Stromal cell of bone marrow (primary cell): Measurements from ENCODE around the gene MAEL.

ENCODE experiments used
- DNase-seq: peaks from one replicate; pipeline ENCODE4 v3.0.0-alpha.2; 2012; ENCODE audit warnings: low read depth

MAEL gene

DNA sequence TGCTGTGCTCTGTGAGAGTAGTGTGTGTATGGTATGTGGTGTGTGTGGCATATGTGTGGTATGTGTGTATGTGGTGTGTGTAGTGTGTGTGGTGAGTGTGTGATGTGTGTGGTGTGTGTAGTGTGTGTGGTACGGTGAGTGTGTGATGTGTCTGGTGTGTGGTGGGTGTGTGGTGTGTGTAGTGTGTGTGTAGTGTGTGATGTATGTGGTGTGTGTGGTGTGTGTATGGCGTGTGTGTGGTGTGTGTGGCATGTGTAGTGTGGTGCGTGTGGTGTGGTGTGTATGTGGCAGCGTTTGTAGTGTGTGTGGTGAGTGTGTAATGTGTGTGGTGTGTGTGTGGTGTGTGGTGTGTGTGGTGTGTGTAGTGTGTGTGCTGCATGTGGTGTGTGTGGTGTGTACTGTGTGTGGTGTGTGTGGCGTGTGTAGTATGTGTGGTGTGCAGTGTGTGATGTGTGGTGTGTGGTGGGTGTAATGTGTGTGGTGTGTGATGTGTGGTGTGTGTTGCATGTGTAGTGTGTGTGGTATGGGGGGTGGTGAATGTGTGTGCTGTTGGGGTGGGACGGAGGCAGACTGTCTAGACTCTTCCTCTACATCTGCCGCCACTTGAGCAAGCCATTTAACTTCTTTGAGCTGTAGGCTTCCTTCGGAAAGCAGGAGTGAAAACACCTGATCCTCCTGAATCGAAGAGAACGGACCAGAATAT, 67.6 kb downstream of the MAEL start:
- DNase-seq: no peak

GRCh38 chr1:167057241-167057688, 68.2 kb downstream of the MAEL start:
- no peak for DNase-seq

DNA sequence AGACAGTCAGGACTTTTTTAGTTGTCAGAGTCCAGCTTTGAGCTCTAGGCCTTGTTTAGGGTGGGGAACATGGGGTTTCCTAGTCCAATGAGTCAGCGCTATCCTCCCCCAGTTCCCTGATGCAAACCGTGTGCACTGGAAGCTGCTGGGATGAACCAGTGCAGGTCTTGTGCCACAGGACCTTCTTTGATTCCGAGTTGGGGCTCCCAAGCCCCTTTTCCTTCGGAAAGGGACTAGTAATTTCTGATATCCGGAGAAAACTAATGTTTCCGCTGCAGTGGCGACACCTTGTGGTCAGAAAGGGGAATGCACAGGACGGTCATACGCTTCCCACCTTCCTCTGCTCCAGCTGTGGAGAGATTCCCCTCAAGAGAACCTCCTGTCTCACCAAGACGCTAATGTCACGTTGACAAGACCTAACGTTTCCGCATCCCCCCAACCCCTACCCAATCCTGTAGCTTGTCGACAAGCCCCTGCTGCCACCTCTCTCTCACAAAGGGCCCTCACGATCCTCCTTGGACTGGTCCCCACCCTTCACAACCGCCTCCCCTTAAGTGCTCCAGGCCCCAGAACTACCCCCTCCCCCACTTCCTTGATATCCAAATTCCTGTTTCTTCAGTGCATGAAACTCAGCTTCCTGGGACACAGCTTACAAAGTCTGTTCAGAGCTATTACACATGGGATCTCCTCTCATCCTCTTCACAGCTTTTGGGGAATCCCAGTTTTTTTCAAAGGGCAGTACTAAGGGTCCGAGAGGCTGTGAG, 70.1 kb downstream of the MAEL start:
- peak; percentile 25 for DNase-seq

GRCh38 chr1:167059809-167060107, 70.7 kb downstream of the MAEL start:
- DNase-seq: no peak

GRCh38 chr1:167060141-167061072, 71.3 kb downstream of the MAEL start:
- DNase-seq: no peak

DNA sequence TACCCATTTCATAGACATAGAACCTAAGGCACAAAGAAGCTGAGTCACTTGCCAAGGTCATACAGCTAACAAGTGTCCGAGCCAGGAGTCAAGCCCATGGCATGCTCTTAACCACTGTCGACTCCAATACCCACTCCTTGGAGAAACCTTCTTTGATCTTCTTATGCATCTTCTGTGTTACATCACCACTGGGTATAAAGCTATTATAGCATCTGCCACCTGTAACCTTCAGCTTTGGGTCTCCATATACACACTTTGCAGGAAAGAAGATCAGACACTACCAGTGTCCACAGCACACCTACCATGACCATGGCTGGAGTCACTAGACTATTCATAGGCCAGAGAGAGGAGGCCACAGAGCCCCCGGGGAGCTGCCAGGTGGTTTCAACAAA, 72.0 kb downstream of the MAEL start:
- no peak for DNase-seq

- DNase-seq: no peak
Measured at GRCh38 chr1:167064621-167065020, 75.5 kb downstream of the MAEL start.

- no peak for DNase-seq
Measured at GRCh38 chr1:167065471-167065870, 76.4 kb downstream of the MAEL start.

DNA sequence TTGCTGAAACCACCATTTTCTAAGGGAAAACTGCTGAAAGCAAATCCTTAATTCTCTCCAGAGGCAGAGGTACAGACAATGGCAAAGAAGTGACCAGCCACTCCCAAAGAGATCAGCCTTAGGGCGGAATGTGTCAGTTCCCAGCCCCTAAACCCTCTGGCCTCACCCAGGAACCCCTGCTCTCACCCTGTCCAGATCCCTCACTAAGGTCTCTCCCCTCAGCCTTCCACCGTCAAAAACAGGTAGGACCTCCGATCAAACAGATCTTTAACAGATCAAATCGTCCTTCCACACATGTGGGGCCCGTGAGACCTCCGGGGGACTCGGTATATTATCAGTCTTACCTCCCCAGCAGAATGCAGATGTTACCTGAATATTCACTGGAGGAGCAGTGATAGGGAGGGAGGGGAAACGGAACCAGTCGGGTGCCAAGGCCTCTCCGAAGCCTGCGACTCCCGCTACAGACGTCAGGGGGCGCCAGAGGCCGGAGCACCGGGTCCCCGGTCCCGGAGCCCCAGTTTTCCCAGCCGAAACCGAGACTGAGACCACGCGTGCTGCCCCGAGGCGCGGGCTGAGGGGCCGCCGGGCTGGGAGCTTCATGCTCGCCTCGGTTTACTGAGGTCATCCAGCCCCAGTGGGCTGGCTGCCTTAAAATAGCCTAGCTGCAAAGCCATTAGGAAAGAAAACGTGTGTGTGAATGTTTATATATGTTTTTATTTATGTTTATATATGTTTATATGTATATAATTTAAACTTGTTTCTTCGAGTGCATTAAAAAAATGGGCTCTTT, 77.4 kb downstream of the MAEL start:
- peak; percentile 24 for DNase-seq

DNA sequence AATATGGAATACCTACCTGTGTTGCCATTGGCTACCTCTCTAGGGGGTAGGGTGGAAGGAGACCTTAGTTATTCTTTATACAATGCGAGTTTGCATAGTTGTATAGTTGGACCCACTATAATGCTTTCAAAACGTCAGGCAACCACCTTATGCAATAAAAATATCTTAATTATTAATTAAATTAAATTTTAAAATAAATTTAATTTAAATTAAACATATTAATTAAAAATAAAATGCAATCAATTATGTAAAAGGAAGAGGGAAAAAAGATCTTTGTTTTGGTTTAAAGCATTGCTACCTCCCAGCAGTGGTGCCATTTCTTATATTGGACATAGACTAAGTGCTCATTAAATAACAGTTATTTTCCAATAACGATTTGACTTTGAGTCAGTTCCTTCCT, 78.8 kb downstream of the MAEL start:
- DNase-seq: no peak

DNA sequence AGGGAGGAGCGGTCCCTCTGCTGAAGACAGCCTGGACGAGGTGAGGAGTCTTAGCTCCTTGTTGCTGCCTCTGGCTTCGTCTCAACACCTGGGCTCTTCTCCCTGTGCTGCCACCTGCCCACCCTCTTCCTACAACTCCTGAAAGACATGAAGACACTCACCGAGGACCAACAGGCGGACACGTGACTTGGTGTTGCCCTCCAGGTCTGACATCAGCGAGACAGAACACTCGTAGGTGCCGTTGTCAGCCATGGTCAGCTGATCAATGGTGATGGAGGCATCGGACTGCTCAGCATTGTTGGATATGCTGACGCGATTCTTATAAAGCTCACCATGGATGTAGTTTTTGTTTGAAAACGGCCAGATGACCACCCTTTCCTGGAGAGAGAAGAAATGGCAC, 79.7 kb downstream of the MAEL start:
- no peak for DNase-seq

DNA sequence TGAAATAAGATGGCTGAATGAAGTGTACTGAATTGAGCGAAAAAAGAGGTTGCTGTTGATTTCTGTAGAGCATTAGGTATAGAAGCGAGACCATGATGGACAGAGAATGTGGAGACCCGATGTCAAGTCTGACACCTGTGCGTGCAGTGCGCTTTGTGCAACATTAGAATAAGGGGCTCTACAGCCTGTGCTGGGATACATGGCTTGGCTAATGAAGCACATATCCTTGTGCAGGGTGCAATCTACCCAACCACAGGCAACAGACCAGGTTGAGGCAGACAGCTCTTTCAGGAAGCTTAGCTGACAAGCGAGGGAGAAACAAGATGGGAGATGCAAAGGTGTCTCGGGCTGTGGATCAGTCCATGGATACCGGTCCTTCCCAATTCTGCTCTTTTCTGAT, 82.2 kb downstream of the MAEL start:
- no peak for DNase-seq
